Testis (tissue), 3 donors: ENCODE measurements around the gene R3HCC1L. TPM values are rescaled to one million over a fixed set of nuclear protein-coding genes. Genes with fewer than 3 reads are reported as not detected.

Experiments
- DNase-seq: peaks from one replicate; pipeline ENCODE4 v3.0.0-alpha.2; 2019
- H3K27ac ChIP-seq, 2 donors: fragments of 200-600 bp; sonication (generic); one replicate each; pipeline ENCODE4 v1.5.1; 2019
- H3K27me3 ChIP-seq: fragments of 200-600 bp; sonication (generic); one replicate; pipeline ENCODE4 v1.5.1; 2019
- H3K36me3 ChIP-seq: fragments of 200-600 bp; sonication (generic); one replicate; pipeline ENCODE4 v1.5.1; 2017; ENCODE audit warnings: low read depth; ENCODE audit errors: missing control alignments
- H3K4me1 ChIP-seq: fragments of 200-600 bp; sonication (generic); one replicate; pipeline ENCODE4 v1.5.1; 2019
- H3K4me3 ChIP-seq, 2 donors: fragments of 200-600 bp; sonication (generic); one replicate each; pipeline ENCODE4 v1.5.1; 2017 to 2019
- H3K9me3 ChIP-seq: fragments of 200-600 bp; sonication (generic); one replicate; pipeline ENCODE4 v1.5.1; 2017
- CTCF ChIP-seq, 3 experiments: fragments of 450-650 bp in 2 of 3; fragments of 200-600 bp in 1 of 3; sonication (generic) in 1 of 3; IDR thresholded peaks; one replicate each; pipeline ENCODE4 v1.5.1; 2016 to 2019; ENCODE audit warnings: antibody characterized with exemption in 3 of 3, mild to moderate bottlenecking in 2 of 3, moderate library complexity in 1 of 3
- POLR2A ChIP-seq: fragments of 450-650 bp; IDR thresholded peaks from one replicate; pipeline ENCODE4 v1.6.1; 2017; ENCODE audit warnings: antibody characterized with exemption, mild to moderate bottlenecking, moderate library complexity
- WGBS, 2 donors: methylation state at CpG; one replicate each; pipeline ENCODE4 v1.1.5; 2018; 5-methylcytosine and 5-hydroxymethylcytosine counted together
- intact Hi-C: fragments of 100-400 bp; cut with DNase I; formaldehyde crosslinking; loops from one replicate; pipeline ENCODE4 v1.15.1; 2023; ENCODE audit warnings: low total_unique reads
- polyA plus RNA-seq: library from polyadenylated mRNA; stranded (reverse); fragments of 350-450 nt; fragmentation: Illumina TruSeq; extraction: RNeasy Lipid Tissue Mini Kit (QIAGEN cat#74804); gene quantifications from one replicate; pipeline ENCODE4 v1.2.3, GENCODE V29; 2014; ENCODE audit warnings: low read depth, low replicate concordance; ENCODE audit not compliant: insufficient read depth
- total RNA-seq, 2 donors: library from RNA; depleted of rRNA; stranded (reverse); fragments of >200 nt; gene quantifications; one replicate each; pipeline ENCODE4 v1.2.3, GENCODE V29; 2016

The R3HCC1L gene
- total and polyA plus RNA-seq, 3 donors from 2014 or later = 36.9 to 39.5 (median 38.5) TPM

GRCh38 chr10:98285416-98285815 lies 151.0 kb downstream of the R3HCC1L start:
- TF ChIP-seq POLR2A (no peak), CTCF (IDR thresholded peaks at IDR 0.05) (no peak)
- H3K27ac ChIP-seq = no peak overlapping the region
- no peak overlapping the region for H3K4me3 ChIP-seq
- H3K27me3 ChIP-seq = no peaks in the 10 kb centered on the region
- H3K36me3 ChIP-seq = no peaks in the 10 kb centered on the region
- no peaks in the 10 kb centered on the region for H3K9me3 ChIP-seq
- no peak for DNase-seq
- intact Hi-C loops = no loop called here
- 75 to 90% methylated on average over 2 of the region's 2 CpGs for WGBS, 2 donors
- H3K4me1 ChIP-seq = no peaks in the 10 kb centered on the region

- DNase-seq = no peak
- no peaks in the 10 kb centered on the region for H3K9me3 ChIP-seq
- no peak for TF ChIP-seq CTCF (IDR thresholded peaks at IDR 0.05)
- TF ChIP-seq POLR2A = no peak
- 91 to 92% methylated on average over 12 of the region's 12 CpGs for WGBS, 2 donors
- no peak overlapping the region for H3K4me3 ChIP-seq
- no peaks in the 10 kb centered on the region for H3K36me3 ChIP-seq
- H3K4me1 ChIP-seq = no peaks in the 10 kb centered on the region
- intact Hi-C loops = no loop called here
- H3K27me3 ChIP-seq = no peaks in the 10 kb centered on the region
- H3K27ac ChIP-seq = no peak overlapping the region
Measured at GRCh38 chr10:98286419-98286818, 152.0 kb downstream of the R3HCC1L start.

- 96% methylated on average over 5 of the region's 5 CpGs for WGBS, 2 donors
- no peaks in the 10 kb centered on the region for H3K4me1 ChIP-seq
Measured at GRCh38 chr10:98287321-98287720, 152.9 kb downstream of the R3HCC1L start.

GRCh38 chr10:98289802-98290209 lies 155.3 kb downstream of the R3HCC1L start:
- no peak for DNase-seq
- H3K27ac ChIP-seq = no peak overlapping the region
- H3K4me3 ChIP-seq = no peak overlapping the region
- H3K27me3 ChIP-seq = no peaks in the 10 kb centered on the region
- 82 to 91% methylated on average over 10 of the region's 10 CpGs for WGBS, 2 donors
- H3K9me3 ChIP-seq = no peaks in the 10 kb centered on the region
- no peaks in the 10 kb centered on the region for H3K36me3 ChIP-seq
- TF ChIP-seq CTCF (IDR thresholded peaks at IDR 0.05) (no peak), POLR2A (no peak)
- intact Hi-C loops = no loop called here
- H3K4me1 ChIP-seq = no peaks in the 10 kb centered on the region

More at GRCh38 chr10:98287321-98287720, 152.9 kb downstream of the R3HCC1L start:
- Histone ChIP-seq H3K36me3 (no peaks in the 10 kb centered on the region), H3K4me3 (no peak overlapping the region), H3K27me3 (no peaks in the 10 kb centered on the region), H3K27ac (no peak overlapping the region), H3K9me3 (no peaks in the 10 kb centered on the region)
- DNase-seq = no peak
- intact Hi-C loops = no loop called here
- TF ChIP-seq POLR2A = no peak
- no peak for TF ChIP-seq CTCF (IDR thresholded peaks at IDR 0.05)

GRCh38 chr10:98292971-98293370 lies 158.5 kb downstream of the R3HCC1L start:
- intact Hi-C loops = no loop called here

More at GRCh38 chr10:98292971-98293370, 158.5 kb downstream of the R3HCC1L start:
- TF ChIP-seq CTCF (IDR thresholded peaks at IDR 0.05) = no peak
- TF ChIP-seq POLR2A = no peak
- Histone ChIP-seq H3K9me3 (no peaks in the 10 kb centered on the region), H3K27ac (no peak overlapping the region), H3K27me3 (no peaks in the 10 kb centered on the region), H3K4me1 (no peaks in the 10 kb centered on the region), H3K36me3 (no peaks in the 10 kb centered on the region), H3K4me3 (no peak overlapping the region)
- WGBS, 2 donors = 60 to 76% methylated on average over 1 to 4 of the region's 4 CpGs
- DNase-seq = no peak
